Hematopoietic multipotent progenitor cell treated with erythropoietin and hydrocortisone succinate and interleukin-3 and kit ligand, for 4 days (in vitro differentiated cells): ENCODE results near the gene CFH.
A peak's percentile ranks its signal among the peaks of the same experiment; 100 is the strongest.
"Not testable (repeated sequence)": the region's sequence is repeated elsewhere in the genome, so short reads cannot be mapped to it uniquely, and the experiment has no call there.

Experiments
- DNase-seq: peaks from one replicate; pipeline ENCODE4 v3.0.0-alpha.2; 2015

CFH gene

DNA sequence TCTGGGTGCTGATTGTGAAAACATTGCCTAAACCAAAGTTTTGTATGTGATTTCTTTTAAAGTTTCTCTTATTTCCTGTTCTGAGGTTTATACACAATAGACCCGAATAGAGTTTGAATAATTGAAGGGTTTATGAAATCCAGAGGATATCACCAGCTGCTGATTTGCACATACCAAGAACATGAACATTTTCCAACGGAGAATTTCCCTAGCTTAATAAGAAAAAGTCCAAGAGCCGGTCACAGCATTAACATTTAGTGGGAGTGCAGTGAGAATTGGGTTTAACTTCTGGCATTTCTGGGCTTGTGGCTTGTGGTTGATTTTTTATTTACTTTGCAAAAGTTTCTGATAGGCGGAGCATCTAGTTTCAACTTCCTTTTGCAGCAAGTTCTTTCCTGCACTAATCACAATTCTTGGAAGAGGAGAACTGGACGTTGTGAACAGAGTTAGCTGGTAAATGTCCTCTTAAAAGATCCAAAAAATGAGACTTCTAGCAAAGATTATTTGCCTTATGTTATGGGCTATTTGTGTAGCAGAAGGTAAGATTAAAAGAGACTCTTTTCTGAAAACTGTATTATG is at the start of gene CFH:
TSS of gene CFH (plus strand) at position 407 of the 579 bp plus-strand sequence. CDS start at position 482, 75 bp downstream.
- DNase-seq = peak; percentile 76

DNA sequence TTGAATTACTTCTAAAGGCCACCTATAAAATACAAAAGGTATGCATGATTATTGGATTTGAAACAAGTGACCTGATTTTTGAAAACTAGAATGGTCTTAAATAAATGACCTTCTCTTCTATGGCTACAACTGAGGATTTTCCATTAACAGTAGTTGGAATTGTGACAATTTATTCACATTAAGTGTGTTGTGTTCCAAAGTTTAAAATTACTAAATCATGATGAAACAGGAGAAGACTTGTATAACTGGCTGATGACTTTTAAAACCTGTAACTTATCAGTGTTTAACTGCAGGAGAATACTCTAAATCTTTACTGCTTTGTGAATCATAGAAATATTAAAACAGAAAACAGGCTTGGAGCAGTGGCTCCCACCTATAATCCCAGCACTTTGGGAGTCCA is 48.2 kb upstream of the CFH start:
- no peak for DNase-seq

DNA sequence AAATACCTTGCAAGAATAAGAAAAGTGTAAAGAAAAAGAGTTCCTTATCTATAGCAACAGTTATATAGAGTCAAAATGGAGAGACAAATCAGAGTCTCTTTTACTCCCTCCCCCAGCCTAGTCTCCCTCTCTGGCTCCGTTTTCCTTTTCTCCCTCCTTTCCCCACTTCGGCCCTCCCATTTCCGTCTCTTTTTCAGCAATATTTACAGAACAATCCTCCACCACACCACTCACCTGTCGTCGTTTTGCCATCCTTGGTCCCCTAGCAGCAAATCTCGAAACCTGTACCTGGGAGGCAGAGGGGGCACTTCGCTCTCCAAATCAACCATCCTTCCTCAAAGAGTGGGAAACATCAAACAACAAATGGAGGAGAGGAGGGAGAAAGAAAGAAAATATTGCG is 43.9 kb upstream of the CFH start:
- DNase-seq = no peak

DNA sequence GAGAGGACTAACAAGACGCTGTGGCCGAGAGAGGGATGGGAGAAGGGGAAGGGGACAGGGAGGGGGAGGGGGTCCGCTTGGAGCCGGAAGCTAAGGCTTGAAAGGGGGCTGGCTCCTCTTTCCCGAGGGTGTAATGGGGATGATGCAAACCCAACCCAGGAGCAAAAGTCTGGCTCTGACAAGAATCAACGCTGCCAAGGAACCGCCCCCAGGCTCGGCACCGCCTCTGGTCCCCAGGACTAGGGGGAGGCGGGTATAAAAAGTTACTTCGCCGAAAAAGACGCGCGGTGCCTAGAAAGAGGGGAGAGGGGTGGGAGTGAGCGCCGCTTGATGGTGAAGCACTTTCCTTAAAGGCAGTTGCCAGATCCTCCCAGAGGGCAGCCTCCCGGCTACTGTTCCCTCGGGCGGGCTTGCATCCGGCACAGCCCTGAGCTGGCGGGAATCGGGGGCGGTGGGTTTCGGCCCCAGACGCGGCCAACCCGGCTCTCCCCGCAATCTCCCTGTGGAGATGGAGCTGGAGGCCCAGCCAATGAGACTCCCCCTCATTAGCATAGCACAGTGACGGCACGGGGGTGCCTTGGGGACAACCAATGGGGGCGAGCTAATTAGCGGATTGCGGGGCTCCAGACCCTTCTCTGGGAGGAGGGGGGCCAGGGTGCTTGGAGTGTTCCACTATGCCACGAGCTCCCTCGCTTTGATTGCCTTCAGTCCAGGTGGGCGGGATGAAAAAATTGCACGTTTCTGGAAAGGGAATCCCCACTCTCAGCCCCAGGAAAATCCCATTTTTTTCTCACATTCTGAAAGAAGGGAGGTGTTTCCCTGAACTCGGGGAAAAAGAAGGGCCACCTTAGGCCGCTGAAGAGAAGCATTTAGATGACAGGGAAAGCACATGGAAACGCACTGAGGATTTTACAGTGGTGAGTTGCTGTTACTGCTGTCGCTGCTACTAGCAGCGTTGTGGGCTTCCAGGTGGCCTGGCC is 43.2 kb upstream of the CFH start, which contains the start of gene KCNT2:
TSS of gene KCNT2 (minus strand) at position 51 of the 980 bp plus-strand sequence. CDS start 131 bp downstream, outside the sequence.
- DNase-seq = peak; percentile 58

DNA sequence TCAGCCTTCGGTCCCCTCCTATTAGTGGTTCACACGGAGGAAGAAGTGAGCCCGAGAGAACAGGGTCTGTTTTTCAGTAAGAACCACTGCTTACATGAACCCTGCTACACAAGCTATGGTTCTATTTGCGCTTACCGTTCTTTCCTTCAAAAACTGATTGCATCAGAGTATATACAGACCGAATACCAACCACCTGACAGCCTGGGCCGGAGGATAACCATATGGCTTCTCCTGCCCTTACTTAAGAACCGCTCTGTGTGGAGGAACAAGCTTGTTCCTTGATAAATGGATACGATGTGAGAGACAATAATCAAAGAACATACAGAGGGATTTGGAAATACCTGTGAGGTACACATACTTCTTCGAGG is 42.5 kb upstream of the CFH start:
- no peak for DNase-seq

DNA sequence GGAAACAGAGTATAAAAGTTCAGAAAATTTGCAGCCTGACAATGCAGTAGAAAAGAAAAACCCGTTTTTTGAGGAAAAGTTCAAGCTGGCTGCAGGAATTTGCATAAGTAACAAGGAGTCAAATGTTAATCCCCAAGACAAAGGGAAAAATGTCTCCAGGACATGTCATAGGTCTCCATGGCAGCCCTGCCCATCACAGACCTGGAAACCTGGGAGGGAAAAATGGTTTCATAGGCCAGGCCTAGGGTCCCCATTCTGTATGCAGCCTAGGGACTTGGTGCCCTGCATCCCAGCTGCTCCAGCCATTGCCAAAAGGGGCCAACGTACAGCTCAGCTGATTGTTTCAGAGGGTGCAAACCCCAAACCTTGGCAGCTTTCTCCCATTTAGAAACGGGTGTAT is 40.0 kb upstream of the CFH start:
- no peak for DNase-seq

DNA sequence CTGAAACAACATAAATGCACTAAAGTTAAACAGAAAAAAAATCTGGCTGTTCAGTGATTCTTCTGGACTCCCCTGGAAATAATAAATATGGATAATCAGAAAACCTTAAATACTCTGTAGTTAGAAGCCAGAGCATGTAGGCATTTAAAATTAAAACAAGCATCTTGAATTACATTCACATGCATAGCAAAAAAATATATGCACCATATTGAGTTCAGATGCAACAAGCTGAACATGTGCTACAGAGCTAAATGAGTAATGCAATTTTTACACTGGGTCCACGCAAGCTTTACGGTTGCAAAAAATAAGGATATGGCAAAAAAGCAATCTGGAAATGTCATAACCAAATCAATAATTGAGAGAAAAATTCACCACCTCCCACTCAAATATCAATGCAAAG is 32.1 kb upstream of the CFH start:
- no peak for DNase-seq

DNA sequence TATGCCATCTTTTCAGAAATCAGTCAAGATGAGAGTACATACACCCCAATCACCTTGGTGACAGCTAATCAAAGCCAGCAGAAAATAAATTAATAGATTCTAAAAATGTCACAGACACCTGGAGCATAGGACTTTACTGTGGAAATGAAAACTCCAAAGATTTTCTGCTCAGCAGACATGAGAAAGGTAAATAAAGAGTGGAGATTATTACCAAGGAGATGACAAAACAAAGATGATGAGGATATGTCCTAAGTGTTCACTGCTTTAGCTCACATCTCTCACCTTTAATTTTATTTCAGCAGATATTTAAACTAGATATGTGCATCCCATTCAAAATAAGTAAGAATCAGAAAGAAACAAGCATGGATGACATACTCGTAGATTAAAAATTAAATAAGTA is 28.8 kb upstream of the CFH start:
- no peak for DNase-seq

DNA sequence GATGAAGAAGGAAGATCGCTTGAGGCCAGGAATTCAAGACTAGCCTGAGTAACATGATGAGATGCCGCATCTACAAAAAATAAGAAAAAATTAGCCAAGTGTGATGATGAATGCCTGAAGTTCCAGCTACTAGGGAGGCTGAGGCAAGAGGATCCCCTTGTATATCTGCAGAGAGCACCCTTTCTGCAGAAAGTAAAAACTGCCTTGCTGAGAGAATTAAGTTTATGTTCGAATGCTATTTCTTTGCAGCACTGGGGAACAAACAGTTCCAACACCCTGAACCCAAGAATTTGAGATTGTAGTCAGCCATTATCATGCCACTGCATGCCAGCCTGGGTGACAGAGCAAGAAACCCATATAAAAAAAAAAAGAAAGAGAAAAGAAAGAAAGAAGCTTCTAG is 23.0 kb upstream of the CFH start:
- no peak for DNase-seq

DNA sequence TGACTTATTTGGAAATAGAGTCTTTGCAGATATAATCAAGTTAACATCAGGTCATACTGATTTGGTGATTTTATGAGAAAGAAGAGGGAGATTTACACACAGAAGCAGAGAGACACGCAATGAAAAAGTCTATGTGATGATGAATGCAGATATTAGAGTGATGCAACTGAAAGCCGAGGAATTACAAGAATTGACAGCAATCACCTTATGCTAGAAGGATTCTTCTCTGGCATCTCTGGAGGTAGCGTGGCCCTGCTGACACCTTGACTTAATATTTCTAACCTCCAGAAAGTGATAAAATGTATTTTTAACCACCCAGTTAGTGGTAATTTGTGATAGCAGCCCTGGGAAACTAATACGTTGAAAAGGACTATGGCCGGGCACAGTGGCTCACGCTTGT is 14.2 kb upstream of the CFH start:
- DNase-seq = no peak

DNA sequence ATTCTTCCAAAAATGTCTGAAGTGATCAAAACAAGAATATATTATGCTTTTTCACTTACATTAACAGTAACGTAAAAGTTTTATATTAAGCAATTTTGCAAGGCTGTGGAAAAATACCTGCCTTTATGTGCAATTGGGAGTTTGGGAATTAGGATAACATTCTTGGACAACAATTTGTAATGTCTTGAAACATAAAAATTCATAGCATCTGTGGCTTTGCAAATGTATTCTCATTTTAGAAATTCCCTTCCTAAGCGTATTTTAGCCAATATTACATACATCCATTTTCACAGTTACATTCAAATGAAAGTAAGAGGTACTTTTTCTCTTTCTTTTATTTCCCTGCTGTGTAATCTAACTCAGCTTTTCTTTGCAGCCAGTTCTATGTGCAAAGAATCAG is 13.4 kb upstream of the CFH start:
- no peak for DNase-seq

DNA sequence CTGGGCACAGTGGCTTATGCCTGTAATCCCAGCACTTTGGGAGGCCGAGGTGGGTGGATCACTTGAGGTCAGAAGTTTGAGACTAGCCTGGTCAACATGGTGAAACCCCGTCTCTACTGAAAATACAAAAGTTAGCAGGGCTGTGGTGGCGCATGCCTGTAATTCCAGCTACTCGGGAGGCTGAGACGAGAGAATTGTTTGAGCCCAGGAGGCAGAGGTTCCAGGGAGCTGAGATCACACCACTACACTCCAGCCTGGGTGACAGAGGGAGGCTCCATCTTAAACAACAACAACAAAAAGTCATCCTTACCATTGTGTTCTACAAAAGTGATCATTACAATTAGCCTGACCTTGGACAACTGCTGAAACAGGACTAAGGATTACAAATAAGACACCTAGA is 12.6 kb upstream of the CFH start:
- DNase-seq = not testable (repeated sequence)

DNA sequence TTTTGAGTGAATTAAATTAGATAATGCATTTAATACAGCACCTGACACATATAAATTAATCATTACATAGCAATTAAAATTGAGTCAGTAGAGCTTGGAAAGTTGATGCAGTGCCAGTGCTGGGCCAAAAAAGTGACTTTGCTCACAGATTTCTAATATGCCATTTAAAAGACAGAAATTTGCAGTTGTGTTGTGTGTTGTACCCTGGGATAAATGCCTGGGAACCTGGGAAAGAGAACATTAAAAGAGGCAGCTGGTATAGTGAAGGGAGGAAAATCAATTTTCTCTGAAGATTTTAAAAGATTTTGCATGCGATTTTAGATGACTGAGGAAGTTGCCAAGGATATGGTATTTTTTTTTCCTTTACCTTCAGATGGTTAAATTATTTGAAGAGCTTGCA is 10.9 kb upstream of the CFH start:
- DNase-seq = no peak

DNA sequence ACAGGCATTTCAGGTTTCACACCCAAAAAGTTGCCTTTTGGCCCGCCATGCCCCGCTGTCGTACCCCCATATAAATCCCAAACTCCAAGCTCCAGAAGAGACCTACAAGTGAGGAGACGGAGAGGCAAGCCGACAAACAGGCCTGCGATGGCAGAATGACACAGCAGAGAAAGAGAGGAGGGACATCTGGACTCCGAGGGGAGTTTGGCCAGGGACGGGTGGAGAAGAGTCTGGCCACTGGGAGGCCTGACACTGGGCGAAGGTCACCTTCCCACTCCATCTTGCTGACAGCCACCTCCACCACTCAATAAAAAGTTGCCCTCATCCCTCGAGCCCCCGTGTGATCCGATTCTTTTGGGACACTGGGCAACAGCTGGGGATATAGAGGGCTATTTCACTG is 1.9 kb upstream of the CFH start:
- no peak for DNase-seq

DNA sequence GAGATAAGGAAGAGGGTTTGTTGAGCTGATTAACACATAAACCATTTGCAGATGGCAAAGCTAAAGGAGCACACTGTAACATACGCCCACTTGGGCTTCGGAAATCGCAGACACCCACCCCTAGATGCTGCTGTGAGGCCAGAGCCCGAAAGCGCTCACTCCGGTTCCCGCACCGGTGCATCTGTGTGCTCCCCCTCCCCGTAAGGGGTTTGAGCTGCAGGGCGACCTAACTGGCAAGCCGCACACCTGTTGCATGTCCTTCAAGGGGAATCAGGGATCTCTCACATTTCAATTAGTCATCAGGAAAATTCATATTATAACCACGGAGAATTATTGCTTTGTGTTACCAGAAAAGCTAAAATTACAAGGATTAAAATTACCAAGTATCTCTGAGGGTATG is 1.4 kb upstream of the CFH start:
- DNase-seq = no peak

DNA sequence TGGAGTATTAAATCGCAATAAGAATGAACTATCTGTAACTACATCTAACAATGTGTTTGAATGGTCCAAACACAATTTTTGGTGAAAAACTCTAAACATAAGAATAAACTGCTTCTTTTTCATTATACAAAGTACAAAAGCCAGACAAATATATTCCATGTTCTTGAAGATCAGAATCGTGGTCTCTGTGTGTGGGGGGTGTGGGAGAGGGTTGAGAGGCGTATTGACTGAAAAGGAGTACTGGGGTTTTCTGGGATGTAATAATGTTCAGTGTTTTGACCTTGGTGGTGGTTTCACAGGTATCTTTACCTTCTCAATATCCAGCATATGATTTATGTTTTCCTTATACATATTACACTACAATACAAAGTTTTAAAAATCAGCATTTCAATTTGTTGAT is 764 bp upstream of the CFH start:
- no peak for DNase-seq

DNA sequence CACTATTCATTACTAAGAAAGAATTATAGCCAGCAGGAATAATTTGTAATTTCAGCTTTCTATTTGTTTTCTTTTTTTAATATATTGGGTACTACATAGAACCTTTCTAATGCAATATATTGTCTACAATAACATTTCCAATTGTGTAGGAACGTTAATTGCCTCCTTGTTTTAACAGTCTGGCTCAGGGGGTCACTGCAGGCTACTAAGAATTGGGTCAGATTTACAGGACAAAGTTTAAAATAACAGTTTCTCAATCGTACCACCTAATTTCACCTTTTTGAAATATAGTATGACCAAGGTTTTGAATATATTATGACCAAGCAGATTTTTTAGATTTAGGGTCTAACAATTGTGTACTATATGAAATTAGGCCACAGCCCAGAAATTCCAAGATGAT is 2.4 kb downstream of the CFH start:
- no peak for DNase-seq

DNA sequence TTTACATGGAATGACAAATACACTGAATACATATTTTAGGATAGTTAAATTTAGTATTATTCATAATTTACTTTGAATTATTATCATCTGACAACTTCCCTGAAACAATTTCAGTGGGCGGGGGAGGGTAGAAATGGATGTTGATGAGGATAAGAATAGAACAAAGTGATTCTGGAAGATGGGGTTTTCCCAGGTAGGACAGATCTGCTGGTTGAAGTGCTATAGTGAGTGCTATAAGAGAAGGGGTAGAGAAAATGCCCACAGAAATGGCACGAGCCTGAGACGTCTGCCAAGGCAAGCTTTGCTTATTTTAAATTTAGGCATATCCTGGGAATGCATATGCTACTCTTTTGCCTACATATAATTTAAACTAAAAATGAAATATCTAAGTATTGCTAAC is 3.2 kb downstream of the CFH start:
- no peak for DNase-seq

DNA sequence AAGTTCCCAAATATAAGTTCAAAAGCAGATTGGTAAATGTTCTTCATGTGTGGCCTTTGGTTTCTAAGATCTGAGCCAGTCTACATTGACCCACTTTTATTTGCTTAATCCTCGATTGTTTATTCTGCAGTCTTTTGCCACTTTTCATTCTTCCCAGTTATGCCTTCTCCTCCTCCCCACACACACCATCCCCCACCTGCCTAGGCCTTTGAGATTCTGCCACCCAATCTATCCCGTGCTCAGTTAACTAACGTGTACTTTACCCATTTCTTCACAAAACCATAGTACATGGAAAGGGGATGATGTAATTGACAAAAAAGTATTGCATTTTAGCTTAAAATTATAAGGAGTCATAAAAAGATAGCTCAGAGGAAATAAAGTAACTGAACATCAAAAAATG is 3.7 kb downstream of the CFH start:
- no peak for DNase-seq

DNA sequence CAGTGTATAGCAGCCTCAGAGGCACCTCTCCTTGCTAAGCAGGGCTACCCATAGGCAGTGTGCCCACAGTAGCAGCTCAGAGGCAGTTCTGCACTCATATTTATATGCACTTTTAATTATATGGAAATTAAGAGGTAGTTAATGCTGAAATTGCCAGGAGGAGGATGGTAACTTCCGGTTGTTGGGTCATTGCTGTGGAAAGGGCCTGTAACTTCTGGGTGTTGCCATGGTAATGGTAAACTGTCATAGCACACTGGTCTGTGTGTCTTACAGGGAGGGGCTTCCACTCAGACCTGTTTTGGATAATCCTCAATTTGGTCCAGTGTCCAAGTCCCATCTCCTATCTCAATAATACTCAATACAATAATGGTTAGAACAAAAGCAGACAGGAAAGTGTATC is 7.6 kb downstream of the CFH start:
- peak; percentile 24 for DNase-seq

DNA sequence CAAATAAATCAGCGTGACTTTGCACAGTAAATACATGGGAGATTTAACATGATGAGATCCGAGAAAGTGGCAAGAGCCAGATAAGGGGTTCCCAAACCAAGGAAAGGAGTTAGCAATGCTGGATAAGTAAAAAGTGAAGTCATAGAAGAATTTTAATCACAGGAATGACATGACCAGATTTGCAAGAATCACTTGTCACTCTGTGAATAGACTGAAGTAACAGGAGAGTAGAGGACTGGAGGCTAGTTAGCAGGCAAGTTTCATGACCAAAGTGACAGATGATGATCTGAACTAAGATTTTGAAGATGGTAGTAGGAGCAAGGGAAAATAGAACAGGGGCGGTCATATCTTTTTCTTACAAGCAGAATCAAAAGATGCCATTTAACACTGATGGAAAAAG is 8.4 kb downstream of the CFH start:
- no peak for DNase-seq

DNA sequence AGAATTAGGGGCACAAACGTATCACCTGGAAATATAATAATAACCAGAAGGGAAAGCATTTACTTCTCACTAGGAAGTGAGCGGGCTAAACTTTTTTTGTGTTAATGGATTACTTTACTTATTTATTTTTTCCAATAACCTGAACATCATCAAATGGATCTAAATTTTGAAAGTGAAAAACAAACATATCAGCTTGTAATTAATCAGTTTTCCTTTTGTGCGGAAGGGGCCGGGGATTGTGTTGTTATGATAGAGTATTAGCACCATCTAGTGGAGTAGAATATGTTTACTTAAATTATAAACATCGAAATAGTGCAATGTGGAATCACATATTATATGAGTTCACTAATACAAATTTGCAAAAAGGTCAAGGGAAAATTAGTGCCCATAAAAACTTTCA is 9.0 kb downstream of the CFH start:
- peak; percentile 76 for DNase-seq

DNA sequence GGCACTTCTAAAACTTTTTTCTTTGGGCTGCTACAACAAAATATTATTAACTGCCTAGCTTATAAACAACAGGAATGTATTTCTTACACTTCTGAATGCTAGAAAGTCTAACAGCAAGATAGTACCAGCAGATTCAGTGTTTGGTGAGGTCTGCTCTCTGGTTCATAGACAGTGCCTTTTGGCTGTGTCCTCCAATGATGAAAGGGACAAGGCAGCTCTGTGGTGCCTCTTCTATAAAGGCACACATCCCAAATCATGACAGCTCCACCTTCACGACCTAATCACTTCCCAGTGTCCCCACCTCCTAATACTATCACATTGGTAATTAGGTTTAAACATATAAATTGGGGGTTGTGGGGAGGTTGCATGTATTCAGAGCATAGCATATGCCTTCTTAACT is 9.5 kb downstream of the CFH start:
- no peak for DNase-seq

DNA sequence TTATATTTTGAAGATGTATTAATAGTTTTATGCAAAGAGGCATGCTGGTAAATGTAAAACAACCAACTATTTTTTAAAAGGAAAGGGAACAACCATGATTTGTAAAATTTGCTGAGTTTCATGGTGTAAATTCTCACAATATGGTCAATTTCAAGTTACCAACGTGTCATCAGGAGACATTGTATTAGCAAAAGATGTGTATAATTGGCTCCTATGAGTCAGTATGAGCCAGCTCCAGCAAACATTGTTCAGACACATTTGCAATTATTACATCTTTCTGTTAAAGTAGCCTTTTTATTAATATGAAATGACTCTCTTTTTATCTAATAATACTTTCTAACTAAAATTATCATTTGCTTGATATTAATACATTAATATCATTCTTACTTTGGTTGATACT is 15.3 kb downstream of the CFH start:
- DNase-seq = no peak

DNA sequence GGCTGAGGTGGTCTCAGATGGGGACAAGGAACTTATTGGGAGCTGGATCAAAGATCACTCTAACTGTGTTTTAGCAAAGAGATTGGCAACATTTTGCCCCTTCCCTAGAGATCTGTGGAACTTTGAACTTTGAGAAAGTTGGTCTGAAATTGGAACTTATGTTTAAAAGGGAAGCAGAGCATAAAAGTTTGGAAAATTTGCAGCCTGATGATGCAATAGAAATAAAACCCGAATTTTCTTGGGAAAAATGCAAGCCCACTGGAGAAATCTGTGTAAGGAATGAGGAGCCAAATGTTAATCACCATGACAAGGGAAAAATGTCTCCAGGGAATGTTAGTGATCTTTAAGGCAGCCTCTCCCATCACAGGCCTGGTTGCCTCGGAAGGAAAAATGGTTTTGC is 17.2 kb downstream of the CFH start:
- DNase-seq = no peak
